Endometrial microvascular endothelial cells (primary cell): ENCODE data around the gene ABCA6. TPM values are rescaled to one million over a fixed set of nuclear protein-coding genes. Genes with fewer than 3 reads are reported as not detected.
"Not testable (repeated sequence)": the region's sequence is repeated elsewhere in the genome, so short reads cannot be mapped to it uniquely, and the experiment has no call there.

Experiments used
- in situ Hi-C: cut with HindIII; loops from 2 replicates; pipeline ENCODE4 v1.10.0; 2017; ENCODE audit warnings: low sequenced_read_pairs, low pct_unique_long_range_greater_than_20kb; ENCODE audit errors: inconsistent ontology term
- total RNA-seq: library from RNA; depleted of rRNA; stranded (reverse); fragments of >200 nt; gene quantifications from one replicate; pipeline ENCODE4 v1.2.3, GENCODE V29; 2015; ENCODE audit errors: inconsistent ontology term

ABCA6 gene, protein sequence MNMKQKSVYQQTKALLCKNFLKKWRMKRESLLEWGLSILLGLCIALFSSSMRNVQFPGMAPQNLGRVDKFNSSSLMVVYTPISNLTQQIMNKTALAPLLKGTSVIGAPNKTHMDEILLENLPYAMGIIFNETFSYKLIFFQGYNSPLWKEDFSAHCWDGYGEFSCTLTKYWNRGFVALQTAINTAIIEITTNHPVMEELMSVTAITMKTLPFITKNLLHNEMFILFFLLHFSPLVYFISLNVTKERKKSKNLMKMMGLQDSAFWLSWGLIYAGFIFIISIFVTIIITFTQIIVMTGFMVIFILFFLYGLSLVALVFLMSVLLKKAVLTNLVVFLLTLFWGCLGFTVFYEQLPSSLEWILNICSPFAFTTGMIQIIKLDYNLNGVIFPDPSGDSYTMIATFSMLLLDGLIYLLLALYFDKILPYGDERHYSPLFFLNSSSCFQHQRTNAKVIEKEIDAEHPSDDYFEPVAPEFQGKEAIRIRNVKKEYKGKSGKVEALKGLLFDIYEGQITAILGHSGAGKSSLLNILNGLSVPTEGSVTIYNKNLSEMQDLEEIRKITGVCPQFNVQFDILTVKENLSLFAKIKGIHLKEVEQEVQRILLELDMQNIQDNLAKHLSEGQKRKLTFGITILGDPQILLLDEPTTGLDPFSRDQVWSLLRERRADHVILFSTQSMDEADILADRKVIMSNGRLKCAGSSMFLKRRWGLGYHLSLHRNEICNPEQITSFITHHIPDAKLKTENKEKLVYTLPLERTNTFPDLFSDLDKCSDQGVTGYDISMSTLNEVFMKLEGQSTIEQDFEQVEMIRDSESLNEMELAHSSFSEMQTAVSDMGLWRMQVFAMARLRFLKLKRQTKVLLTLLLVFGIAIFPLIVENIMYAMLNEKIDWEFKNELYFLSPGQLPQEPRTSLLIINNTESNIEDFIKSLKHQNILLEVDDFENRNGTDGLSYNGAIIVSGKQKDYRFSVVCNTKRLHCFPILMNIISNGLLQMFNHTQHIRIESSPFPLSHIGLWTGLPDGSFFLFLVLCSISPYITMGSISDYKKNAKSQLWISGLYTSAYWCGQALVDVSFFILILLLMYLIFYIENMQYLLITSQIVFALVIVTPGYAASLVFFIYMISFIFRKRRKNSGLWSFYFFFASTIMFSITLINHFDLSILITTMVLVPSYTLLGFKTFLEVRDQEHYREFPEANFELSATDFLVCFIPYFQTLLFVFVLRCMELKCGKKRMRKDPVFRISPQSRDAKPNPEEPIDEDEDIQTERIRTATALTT (N-terminal part only)
- total RNA-seq = 1.5 TPM

DNA sequence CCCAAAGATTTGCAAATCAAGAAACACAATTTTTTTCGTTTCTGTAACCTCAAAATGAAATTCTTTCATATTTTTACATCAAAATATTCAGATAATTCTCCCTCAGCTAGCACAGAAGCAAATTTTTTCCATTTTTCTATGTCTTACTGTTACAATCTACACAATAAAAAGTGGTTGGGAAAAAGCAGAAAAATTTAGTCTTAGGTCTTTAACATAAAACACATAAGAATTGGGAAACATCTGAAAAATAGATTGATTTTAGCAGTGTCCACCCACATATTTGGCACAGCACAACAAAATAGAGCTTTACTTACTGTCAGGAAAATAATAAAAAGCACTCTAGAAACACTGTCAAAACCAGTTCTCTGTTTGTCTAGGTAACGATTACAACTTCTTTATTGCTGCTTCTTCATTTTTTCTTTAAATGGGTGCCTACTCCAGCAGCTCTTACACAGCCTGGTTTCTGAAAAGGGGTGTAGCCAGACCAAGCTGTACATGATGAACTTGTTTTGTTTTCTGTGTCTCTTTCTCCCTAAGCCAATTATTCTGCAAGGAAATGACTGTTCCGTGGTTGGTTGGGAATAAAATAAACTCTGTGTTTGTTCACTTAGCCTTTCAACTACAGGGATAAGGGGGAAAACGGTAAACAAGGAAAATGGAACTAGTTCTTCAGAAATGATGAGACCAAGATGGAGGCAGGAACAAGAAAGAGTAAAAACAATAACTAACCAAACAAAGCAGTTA is at the start of gene ABCA6:
Gene ABCA6, minus strand, starts transcription at position 465 of the 744 bp plus-strand sequence. CDS start 1,192 bp downstream, outside the sequence.
- in situ Hi-C loops = no loop called here

DNA sequence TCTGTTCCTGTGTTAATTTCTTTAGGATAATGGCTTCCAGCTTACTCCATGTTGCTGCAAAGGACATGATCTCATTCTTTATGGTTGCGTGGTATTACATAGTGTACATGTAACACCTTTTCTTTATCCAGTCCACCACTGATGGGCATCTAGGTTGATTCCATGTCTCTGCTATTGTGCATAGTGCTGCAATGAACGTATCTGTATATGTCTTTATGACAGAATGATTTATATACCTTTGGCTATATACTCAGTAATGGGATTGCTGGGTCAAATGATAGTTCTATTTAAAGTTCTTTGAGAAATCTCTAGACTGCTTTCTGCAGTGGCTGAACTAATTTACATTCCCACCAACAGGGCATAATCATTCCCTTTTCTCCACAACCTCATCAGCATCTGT is 47.1 kb upstream of the ABCA6 start:
- in situ Hi-C loops = no loop called here

DNA sequence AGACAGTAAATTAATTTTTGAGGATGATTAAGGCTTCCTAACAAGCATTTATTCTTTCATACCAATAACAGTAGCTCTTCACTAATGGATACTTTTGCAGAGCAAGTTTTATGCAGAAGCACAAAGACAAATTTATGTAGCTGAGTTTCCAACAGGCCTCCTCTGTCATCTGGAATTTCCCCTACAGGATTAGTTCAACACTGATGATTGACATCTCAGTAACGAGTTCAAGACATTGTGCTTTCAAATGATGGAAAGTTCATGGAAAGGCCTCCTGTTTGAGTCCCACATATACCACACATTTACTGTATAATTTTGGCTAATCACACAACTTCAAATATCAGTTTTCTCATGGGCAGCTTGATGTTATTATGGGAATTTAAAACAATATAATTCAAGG is 46.4 kb upstream of the ABCA6 start:
- in situ Hi-C loops = no loop called here

DNA sequence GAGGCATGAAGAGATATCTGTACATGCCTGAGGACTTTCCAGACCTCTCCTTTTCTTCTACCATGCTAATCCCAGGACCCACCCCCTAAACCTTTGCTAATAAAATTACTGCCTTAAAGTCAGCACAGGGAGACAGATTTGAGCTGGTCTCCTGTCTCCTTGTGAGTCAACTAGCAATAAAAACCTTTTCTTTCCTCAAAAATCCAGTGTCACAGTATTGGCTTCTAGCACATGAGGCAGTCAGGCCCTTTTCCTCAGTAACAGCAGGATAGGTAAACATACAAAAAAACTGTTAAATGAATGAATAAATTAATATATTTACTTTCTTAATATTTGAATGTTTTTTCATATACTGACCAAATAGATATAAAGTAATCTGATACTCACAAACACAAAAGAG is 45.6 kb upstream of the ABCA6 start:
- in situ Hi-C loops = no loop called here

DNA sequence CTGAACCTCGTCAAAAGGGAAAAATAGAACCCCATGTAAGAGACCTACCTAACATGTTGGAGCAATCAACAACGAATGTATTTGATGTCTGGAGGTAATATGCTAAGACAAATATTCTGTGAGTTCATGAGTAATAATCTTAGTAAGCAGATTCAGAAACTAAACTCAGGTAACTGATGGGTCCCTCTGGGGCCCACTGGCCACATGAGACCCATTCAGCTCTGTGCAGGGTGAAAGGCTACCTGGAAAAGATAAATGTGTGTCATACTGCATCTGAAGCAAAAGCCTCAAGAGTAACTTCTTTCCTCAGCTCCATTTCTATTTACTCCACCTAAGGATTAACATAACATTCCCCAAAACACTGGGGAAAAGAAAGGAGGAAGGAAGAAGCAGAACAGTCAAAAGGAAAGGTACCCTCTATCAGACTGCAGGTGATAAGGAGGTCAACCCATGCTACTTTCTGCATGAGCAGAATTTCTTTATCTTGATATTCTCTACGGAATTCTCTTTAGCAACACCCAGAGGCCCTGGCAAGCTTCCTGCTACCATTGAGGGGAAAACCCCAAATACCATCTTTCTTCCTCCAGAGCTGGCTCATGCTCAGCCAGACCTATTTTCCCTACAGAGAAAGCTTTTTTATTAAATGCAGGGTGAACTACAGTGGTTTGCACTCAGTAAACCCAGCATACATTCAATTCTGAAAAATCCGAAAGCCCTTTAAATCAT is 37.7 kb upstream of the ABCA6 start:
- in situ Hi-C loops = no loop called here

DNA sequence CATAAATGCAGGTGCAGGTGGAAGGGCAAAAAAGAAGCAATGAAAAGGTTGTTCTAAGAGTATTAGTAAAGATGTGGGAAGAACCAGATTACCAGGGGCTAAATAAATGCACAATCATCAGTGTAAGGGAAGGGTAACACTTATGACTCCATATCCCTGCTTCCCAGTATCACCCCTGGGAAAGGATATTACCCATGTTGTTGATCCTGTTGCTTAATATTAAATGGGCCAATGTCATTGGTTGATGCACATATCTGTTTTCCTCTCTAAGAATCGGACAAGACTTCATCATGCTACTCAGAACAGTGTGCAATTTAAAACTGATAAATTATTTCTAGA is 34.7 kb upstream of the ABCA6 start:
- in situ Hi-C loops = no loop called here

DNA sequence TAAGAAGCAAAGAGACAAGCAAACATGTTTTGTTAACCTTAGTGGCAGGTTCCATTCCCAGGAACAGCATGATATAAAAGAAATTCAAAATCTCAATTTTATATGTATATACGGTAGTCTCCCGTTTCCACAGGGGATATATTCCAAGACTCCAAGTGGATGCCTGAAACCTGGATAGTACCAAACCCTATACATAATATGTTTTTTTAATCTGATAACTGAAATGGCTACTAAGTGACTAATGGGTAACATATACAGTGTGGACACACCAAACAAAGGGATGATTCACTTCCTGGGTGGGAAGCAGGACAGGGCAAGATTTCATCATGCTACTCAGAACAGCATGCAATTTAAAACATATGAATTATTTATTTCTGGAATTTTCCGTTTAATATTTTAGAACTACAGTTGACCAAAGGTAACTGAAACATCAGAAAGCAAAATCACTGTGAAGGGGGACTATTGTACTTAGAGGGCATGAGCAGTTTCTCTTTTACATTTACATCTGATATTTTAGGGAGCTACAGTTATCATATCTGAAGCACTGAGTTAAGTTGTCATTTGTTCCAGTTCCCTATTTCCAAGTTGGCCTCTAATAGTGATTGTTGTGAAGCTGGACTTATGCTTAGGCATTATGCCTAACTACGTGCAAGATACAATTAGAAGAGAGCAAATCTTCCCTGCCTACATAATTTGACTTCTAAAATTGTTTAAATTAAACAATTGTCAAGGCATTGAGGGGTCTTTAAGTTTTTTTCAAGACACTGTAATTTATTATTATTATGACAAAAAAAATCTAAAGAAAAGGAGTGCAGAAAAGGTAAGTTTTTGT is 34.1 kb upstream of the ABCA6 start:
- in situ Hi-C loops = no loop called here

DNA sequence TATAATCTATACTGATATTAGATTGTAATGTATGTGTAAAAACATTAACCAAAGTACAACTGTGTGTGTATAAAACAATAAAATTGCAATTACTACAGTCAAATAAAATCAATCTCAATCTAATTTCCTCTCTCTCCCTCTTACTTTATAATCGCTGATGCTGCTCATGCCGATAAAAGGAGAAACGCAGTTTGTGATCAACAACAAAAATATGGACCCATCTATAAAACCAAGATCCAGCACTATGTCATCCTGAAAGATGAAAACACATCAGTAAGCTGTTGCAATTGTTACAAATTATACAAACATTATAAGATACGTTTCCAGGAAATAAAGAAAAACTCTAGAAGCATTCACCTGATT is 33.5 kb upstream of the ABCA6 start:
- in situ Hi-C loops = no loop called here

DNA sequence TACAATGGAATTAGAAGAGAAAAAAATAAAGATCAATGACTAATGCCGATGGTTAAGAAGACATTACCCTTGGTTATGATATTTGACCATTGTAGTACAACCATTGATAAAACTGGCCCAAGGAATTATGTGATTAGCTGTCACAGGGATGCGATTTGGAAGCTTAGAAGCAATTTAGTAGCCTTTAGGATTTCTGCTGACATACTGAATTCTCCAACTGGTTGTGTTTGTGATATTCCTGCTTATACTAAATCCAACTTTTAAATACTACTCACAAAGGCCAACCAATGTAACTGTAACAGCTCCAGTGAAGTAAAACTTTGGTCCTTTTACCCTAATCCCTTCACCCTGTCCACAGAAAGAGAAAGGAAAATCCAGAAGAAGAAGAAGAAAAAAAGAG is 31.4 kb upstream of the ABCA6 start:
- in situ Hi-C loops = no loop called here

DNA sequence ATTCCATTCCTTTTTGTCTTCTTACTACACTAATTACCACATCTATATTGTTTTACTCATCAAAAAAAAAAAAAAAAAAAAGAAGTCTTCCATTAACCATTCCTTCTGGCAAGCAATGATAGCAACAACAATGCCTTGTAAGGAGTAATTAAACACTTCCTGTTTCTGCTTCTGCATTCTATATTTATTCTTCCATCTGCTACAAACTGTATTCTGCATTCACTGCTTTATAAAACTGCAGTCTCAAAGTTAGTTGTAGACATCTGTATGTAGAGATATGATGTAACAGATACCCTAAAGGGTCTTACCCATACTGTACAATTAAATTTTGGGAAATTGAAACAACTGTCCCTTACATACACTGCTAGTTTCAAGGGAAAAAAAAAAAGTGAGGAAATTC is 28.7 kb upstream of the ABCA6 start:
- in situ Hi-C loops = no loop called here

DNA sequence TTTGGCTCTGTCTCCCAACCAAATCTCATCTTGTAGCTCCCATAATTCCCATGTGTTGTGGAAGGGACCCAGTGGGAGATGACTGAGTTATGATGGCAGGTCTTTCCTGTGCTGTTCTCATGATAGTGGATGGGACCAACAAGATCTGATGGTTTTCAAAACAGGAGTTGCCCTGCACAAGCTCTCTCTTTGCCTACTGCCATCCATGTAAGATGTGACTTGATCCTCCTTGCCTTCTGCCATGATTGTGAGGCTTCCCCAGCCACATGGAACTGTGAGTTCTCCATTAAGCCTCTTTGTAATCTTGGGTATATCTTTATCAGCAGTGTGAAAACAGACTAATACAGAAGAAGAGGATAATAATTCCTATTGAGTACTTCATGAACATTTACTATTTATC is 26.9 kb upstream of the ABCA6 start:
- in situ Hi-C loops = not testable (repeated sequence)

DNA sequence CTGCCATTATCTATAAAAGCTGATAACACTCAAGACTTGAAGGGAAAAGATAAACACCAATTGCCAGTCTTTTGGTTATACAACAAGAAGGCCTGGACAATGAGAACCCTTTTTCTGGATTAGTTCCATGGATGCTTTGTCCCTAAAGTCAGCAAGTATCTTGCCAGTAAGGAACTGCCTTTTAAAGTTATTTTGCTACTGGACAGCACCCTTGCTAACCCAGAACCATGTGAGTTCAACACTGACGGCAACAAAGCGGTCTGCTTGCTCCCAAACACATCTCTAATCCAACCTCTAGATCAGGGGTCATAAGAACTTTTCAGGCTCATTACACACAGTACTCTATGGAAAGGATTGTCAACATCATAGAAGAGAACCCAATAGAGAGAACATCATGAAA is 25.3 kb upstream of the ABCA6 start:
- in situ Hi-C loops = no loop called here

DNA sequence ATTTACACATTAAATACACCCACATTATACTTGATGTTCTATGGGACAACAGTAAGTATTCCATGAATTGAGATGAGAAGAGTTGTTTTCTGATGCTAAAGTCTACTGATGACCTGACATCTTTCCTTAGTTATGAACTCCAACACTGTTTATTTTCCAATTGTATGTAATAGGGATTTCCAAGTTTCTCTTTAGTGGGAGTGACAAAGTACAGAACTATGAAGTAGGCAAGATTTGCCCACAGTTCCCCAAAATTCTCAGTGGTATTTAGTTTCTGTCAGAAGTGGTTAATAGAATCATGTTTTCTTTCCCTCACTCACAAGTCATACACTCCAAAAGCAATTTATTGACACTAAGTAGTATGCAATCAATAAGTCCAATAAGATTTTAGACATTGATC is 22.5 kb upstream of the ABCA6 start:
- in situ Hi-C loops = no loop called here

DNA sequence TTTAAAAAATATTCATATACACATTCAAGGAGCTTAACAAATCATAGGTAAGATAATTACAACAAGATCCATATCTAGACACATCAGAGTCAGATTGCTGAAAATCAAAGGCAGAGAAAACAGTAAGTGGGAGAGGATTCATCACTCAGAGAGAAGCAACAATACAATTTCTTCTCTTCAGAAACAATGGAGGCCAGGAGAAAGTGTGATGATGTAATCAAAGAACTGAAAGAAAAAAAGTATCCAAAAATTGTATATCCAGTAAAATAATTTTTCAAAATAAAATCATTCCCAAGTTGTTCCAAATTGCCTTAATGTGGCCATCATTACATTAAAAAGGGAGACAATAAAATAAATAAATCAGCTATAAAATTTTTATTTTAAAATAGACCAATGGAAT is 17.7 kb upstream of the ABCA6 start:
- in situ Hi-C loops = no loop called here

DNA sequence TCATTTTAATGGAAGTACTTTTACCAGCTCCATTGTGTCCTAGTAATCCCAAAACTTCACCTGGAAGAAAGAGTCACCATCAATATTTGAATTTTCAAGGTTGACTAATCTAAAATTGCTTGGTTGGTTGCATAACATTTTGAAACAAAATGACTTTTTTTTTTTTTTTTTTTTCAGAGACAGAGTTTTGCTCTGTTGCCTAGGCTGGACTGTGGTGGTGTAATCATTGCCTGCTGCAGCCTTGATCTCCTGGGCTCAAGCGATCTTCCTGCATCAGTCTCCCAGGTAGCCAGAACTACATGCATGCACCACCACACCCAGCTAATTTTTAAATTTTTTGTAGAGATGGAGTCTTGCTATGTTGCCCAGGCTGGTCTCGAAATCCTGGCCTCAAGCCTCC is 12.6 kb upstream of the ABCA6 start:
- in situ Hi-C loops = no loop called here

DNA sequence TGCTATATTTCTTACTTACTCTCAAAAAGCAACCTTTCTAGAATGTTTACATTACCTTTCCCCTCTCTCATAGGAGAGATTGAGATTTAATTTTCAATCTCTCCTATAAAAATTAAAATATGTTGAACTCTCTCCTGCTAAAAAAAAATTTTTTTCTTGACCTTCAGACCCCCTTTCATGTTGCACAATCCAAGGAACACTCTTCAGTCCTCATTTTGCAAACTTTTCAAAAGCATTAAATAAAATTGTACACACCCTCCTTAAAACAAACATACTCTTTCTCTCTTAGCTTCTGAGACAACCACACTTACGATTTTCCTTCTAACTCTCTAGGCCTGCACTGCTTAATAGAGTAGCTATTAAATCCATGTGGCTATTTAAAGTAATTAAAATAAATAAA is 8.6 kb upstream of the ABCA6 start:
- in situ Hi-C loops = no loop called here

DNA sequence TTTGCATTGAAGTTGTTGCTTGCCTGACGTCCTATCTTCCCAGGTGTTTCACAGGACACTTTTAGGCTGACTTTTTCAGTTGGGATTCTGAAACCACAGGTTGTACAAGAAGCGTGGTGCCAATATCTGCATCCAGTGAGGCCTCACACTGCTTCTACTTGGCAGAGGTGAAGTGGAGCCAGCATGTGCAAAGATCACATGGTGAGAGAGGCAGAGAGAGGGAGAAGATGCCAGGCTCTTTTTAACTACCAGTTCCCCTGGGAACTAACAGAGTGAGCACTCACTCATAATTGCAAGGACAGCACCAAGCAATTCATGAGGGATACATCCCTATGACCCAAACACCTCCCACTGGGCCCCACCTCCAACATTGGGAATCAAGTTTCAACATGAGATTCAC is 5.8 kb upstream of the ABCA6 start:
- in situ Hi-C loops = no loop called here
